Pancreas (tissue), 10 donors: ENCODE data around the gene ALG12. TPM values are rescaled to one million over a fixed set of nuclear protein-coding genes. Genes with fewer than 3 reads are reported as not detected.

ENCODE experiments used
- ATAC-seq, 4 donors: fragments of 200-7000 bp; cut with Tn5 transposase; one replicate each; pipeline versions ENCODE4 v1.8.0 to v1.9.1; 2020; ENCODE audit warnings: mild to moderate bottlenecking in 4 of 4, moderate library complexity in 4 of 4
- DNase-seq, 6 donors: peaks; one replicate each; pipeline ENCODE4 v3.0.0-alpha.2; 2020
- FAIRE-seq: peaks from 2 replicates; lab custom pipeline; 2012; peaks lifted over from hg19 to GRCh38; lab: Jason Lieb, UNC
- H3K27ac ChIP-seq, 4 donors: fragments of 200-600 bp; sonication (generic); 1 replicate in 3 of 4; 2 replicates in 1 of 4; pipeline versions ENCODE4 v1.5.0 to v1.8.0; 2020
- H3K27me3 ChIP-seq, 4 donors: fragments of 200-600 bp; one replicate each; pipeline ENCODE4 v1.8.0; 2021
- H3K36me3 ChIP-seq, 3 donors: fragments of 200-600 bp; sonication (generic) in 1 of 3; one replicate each; pipeline versions ENCODE4 v1.5.0 to v1.8.0; 2020 to 2021
- H3K4me1 ChIP-seq, 3 donors: fragments of 200-600 bp; one replicate each; pipeline ENCODE4 v1.8.0; 2021
- H3K4me3 ChIP-seq, 4 donors: fragments of 200-600 bp; sonication (generic) in 2 of 4; one replicate each; pipeline versions ENCODE4 v1.5.0 to v1.8.0; 2020 to 2021
- H3K9me3 ChIP-seq, 4 donors: fragments of 200-600 bp; one replicate each; pipeline ENCODE4 v1.8.0; 2021
- CTCF ChIP-seq, 4 donors: fragments of 200-600 bp; sonication (generic) in 3 of 4; IDR thresholded peaks; one replicate each; pipeline versions ENCODE4 v1.5.0 to v1.8.0; 2021; ENCODE audit warnings: antibody characterized with exemption in 4 of 4
- WGBS, 2 donors: extraction: QIAGEN DNeasy Blood & Tissue Kit; methylation state at CpG; one replicate each; pipeline ENCODE4 v1.1.7; 2013; 5-methylcytosine and 5-hydroxymethylcytosine counted together
- intact Hi-C, 3 donors: fragments of 100-400 bp; cut with DNase I; formaldehyde crosslinking; loops; one replicate each; pipeline versions ENCODE4 v1.11.1 to v1.14.2; 2022
- polyA plus RNA-seq, 2 donors: library from polyadenylated mRNA; stranded (reverse); fragments of 200-250 nt; gene quantifications; one replicate each; pipeline ENCODE4 v1.2.3, GENCODE V29; 2013
- total RNA-seq, 6 donors: library from RNA; stranded (reverse); fragmentation: NEBNext Ultra II Directional in 4 of 6; extraction: Animal tissue kit (Norgen Biotek cat#: 25700) in 4 of 6; gene quantifications; one replicate each; pipeline versions ENCODE4 v1.2.1 to v1.2.4, GENCODE V29; 2021 to 2023
- donor health status: healthy with polysubstance abuse.
- donor health status: DM: no; HTN: no; CAD: no; lungs with moderate emphysema.
- donor health status: DM: no; HTN: no; CAD: no.
- donor health status: control.
- donor health status: control.
- donor health status: Bipolar disorder and iron deficiency.
- donor health status: DM: yes; HTN: yes; CAD: no.
- donor health status: DM: no; HTN: no; CAD: no.
- donor health status: DM: no; HTN: no; CAD: no.
- donor health status: DM: yes; HTN: yes; CAD: no.

Gene ALG12
- total and polyA plus RNA-seq, 8 donors: 7.1 to 13.1 (median 10.8) TPM

- no peak for TF ChIP-seq CTCF (IDR thresholded peaks at IDR 0.05)
- Histone ChIP-seq H3K4me3 (no peak overlapping the region), H3K4me1 (peaks cover 0 to 7% (median 0%) of the 10 kb centered on the region in 3 donors), H3K27me3 (no peaks in the 10 kb centered on the region), H3K9me3 (no peaks in the 10 kb centered on the region), H3K27ac (no peak overlapping the region), H3K36me3 (peaks cover 0 to 16% (median 0%) of the 10 kb centered on the region in 3 donors)
- intact Hi-C loops: loop anchor here in 1 of 3 donors (10.0 kb wide), 1 partner anchor 112 kb away; no protein-coding TSS in a partner anchor
- ATAC-seq (no peak), FAIRE-seq (no peak), DNase-seq (peak in 1 of 6 donors; percentile 42)
- WGBS, 2 donors: 87 to 91% methylated on average over 21 to 22 of the region's 22 CpGs
Observed at GRCh38 chr22:49922484-49922883, 4.2 kb upstream of the ALG12 start.

- no peak overlapping the region for H3K27ac ChIP-seq
- ATAC-seq (no peak), DNase-seq (peak in 3 of 6 donors; percentile 19 to 77 (median 36)), FAIRE-seq (no peak)
- H3K4me3 ChIP-seq: no peak overlapping the region
- peaks cover 0 to 16% (median 0%) of the 10 kb centered on the region in 3 donors for H3K36me3 ChIP-seq
- H3K4me1 ChIP-seq: peaks cover 0 to 12% (median 4%) of the 10 kb centered on the region in 3 donors
- 86 to 91% methylated on average over 35 of the region's 35 CpGs for WGBS, 2 donors
- intact Hi-C loops: loop anchor here in 1 of 3 donors (10.0 kb wide), 1 partner anchor 113 kb away; no protein-coding TSS in a partner anchor
- no peaks in the 10 kb centered on the region for H3K27me3 ChIP-seq
- no peak for TF ChIP-seq CTCF (IDR thresholded peaks at IDR 0.05)
- H3K9me3 ChIP-seq: no peaks in the 10 kb centered on the region
Observed at GRCh38 chr22:49921508-49922278, 3.5 kb upstream of the ALG12 start.

DNA sequence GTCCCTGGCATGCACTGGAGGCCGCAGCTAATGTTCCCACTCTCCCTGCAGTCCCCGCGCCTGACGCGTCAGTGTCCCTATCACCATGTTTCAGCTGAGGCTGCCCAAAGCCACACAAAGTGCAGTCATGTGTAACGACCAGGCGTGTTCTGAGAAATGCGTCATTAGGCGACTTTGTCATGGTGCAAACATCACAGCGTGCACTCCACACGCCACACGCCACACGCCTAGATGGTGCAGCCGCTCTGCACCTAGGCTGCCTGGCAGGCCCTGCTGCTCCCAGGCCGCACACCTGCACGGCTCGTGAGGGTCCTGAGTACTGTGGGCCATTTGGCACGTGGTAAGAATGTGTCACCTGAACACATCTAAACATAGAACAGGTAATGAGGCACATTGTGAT lies 2.6 kb upstream of the ALG12 start:
- Histone ChIP-seq H3K4me3 (no peak overlapping the region), H3K36me3 (peaks cover 0 to 15% (median 0%) of the 10 kb centered on the region in 3 donors), H3K27ac (no peak overlapping the region), H3K9me3 (no peaks in the 10 kb centered on the region), H3K27me3 (no peaks in the 10 kb centered on the region), H3K4me1 (peaks cover 0 to 12% (median 4%) of the 10 kb centered on the region in 3 donors)
- DNase-seq (peak in 2 of 6 donors; percentile 30 to 41), ATAC-seq (no peak), FAIRE-seq (no peak)
- no peak for TF ChIP-seq CTCF (IDR thresholded peaks at IDR 0.05)
- WGBS, 2 donors: 92 to 94% methylated on average over 18 of the region's 18 CpGs
- intact Hi-C loops: loop anchor here in 1 of 3 donors (10.0 kb wide), 1 partner anchor 114 kb away; no protein-coding TSS in a partner anchor

DNA sequence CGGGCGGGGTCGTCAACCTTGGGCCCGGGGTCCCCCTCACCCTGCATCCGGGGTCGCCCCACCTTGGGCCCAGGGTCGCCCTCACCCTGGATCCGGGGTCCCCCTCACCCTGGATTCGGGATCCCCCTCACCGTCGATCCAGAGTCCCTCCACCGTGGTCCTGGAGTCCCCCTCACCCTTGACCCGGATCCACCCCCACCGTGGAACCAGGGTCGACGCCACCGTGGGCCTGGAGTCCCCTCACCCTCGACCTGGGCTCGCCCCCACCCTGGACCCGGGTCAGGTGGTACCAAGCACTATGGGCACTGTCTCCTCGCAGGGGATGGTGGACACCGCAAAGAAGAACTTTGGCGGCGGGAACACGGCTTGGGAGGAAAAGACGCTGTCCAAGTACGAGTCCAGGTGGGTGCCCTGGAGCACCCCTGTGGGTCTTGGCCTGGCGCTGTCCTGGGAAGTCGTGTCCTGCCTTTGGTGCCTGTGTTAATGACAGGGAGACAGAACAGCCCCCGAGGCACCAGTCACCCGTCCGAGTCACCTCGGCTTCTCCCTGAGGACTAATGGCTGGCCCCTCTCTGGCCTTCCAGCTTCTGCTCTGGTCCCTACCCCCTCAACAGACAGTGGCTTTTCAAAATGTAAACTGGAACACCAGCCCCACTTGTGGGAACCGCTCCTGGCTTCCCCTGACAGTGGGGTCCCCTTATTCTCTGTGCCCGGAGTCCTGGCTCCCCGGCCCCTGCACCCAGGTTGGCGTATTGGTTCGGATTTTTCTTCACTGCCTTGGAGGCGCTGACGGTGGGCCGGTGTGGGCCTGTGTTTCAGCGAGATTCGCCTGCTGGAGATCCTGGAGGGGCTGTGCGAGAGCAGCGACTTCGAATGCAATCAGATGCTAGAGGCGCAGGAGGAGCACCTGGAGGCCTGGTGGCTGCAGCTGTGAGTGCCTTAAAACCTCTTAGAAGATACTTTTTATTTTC lies 958 bp upstream of the ALG12 start:
- peak overlapping the region in 2 of 4 donors; percentile 55 to 91 for H3K27ac ChIP-seq
- no peak for FAIRE-seq
- WGBS, 2 donors: 19 to 20% methylated on average over 43 to 47 of the region's 47 CpGs
- peaks cover 0 to 6% (median 0%) of the 10 kb centered on the region in 3 donors for H3K36me3 ChIP-seq
- intact Hi-C loops: loop anchor here in 1 of 3 donors (10.0 kb wide), 1 partner anchor 54 kb away; no protein-coding TSS in a partner anchor
- H3K9me3 ChIP-seq: no peaks in the 10 kb centered on the region
- ATAC-seq: peak in 1 of 4 donors; percentile 0
- H3K4me1 ChIP-seq: peaks cover 0 to 12% (median 4%) of the 10 kb centered on the region in 3 donors
- TF ChIP-seq CTCF (IDR thresholded peaks at IDR 0.05): no peak
- DNase-seq: peak in 4 of 6 donors; percentile 29 to 86 (median 49)
- H3K27me3 ChIP-seq: no peaks in the 10 kb centered on the region
- H3K4me3 ChIP-seq: peak overlapping the region; percentile 62 to 95 (median 84)
